NCI-H748 treated with DMSO at 0.1 percent for 48 hours (cell line): Measurements from ENCODE around the gene SEC24A.
"Not testable (repeated sequence)": the region's sequence is repeated elsewhere in the genome, so short reads cannot be mapped to it uniquely, and the experiment has no call there.

Experiments
- DNase-seq: peaks from one replicate; lab custom pipeline; 2025; lab: John Stamatoyannopoulos, UW

The SEC24A gene

GRCh38 chr5:134648425-134649162, at the start of gene SEC24A:
SEC24A (plus strand) TSS chr5:134648785; CDS start chr5:134649077, 292 bp downstream.
- peak; percentile 74 for DNase-seq

DNA sequence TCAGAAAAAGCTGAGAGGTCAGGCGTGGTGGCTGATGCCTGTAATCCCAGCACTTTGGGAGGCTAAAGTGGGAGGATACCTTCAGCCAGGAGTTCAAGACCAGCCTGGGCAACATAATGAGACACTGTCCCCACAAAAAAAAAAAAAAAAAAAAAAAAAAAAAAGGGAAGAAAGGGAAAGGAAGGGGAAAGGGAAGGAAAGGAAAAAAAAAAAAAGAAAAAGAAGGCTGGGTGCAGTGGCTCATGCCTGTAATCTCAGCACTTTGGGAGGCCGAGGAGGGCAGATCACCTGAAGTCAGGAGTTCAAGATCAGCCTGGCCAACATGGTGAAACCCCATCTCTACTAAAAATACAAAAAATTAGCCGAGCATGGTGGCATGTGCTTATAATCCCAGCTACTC, 48.8 kb upstream of the SEC24A start:
- not testable (repeated sequence) for DNase-seq

DNA sequence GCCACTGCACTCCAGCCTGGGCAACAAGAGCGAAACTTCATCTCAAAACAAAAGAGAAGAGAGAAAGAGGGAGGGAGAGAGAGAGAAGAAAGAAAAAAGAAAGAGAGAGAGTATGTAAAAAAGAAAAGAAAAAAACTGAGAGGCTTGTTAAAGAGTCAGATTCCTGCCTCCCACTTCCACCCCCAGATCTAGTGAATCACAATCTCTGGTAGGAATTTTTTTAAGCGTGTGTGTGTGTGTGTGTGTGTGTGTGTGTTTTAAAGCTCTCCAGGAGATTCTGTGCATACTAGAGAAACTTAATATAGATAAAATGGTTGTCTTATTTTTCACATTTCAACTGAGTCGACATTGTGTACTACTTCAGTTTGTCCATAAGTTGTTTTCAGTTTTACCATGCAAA, 48.0 kb upstream of the SEC24A start:
- no peak for DNase-seq

DNA sequence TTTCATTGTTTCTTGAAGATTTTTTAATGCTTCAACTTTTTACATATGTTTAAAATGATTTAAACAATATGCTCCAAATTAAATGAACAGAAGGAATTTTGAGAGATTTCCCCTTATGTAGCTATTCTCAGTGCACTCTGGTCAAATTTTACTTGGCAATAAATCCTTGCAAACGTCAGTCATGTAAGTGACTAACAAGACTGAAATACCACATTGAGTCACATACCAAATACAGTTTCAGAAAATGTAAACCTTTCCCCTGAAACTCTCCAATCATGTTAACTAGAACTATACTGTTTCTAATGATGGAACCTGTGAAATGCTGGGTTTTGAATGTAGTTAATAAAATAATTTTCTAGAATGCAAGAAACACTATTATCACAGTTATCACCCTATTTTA, 45.5 kb upstream of the SEC24A start:
- no peak for DNase-seq

DNA sequence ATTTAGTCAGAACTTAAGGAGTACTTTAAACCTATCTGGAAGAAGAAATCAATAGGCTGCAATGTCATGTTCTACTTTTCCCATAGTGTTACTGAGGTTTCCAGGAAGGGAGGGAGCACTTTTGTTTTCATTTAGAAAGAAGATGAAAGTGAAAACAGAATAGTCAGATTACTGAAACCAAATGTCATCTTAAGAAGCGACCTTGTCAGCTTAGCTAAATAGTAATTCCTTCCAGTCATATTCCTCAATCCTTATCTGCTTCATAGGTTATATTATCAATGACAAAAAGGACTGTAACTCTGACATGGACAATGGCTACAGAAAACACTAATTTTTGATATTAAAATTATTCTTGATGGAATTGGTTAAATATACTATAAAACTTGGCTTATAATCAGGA, 43.7 kb upstream of the SEC24A start:
- no peak for DNase-seq

DNA sequence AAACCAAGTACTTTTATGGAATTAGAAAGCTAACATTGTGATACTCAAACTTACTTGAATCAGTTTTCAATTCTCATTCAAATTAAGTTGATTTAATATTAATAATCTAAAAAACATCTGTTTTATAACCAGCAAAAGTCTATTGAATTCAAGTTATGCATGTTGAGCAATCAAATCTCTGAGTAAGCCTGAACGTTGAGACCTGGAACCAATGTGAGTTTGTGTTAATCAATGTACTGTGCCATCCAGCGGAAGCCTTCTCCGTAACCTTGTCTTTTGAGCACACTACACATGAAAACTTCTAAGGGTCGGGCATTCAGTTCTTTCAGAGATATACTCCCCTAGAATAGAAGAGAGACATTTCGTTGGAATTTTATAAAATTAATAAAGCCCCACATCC, 41.9 kb upstream of the SEC24A start:
- no peak for DNase-seq

DNA sequence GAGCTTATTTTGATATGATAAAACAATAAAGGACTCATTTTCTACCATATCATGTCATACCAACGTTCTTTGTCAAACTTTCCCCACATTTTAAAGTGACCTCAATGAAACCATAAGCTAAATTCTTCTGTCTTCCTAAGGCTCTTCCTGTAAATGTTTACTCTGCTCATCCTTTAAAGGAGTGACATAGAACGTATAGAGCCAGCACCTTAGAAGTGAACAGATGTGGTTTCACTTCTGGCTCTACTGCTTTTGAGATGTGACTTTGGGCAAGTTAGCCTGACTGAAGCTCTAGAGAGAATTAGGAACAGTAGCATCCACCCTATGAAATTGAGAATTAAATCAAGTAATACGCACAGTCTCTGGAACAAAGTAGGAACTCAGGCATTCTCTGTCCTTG, 40.0 kb upstream of the SEC24A start:
- no peak for DNase-seq

- DNase-seq: no peak
Observed at GRCh38 chr5:134609232-134609851, 39.2 kb upstream of the SEC24A start.

DNA sequence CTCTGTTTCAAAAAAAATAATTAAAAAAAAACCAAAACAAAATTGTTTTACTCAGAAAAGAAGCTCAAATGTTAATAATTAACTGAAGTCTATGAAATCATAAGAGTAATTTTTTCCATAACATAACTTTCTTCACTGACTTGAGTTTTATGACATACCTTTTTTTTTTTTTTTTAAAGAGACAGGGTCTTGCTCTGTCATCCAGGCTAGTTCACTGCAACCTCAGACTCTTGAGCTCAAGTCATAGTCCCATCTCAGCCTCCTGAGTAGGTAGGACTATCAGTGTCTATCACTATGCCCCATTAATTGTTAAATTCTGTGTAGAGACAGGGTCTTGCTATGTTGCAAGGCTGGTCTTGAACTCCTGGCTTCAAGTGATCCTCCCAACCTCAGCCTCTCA, 37.9 kb upstream of the SEC24A start:
- no peak for DNase-seq

GRCh38 chr5:134611515-134611914, 37.1 kb upstream of the SEC24A start:
- no peak for DNase-seq

GRCh38 chr5:134614450-134615085, 34.0 kb upstream of the SEC24A start:
- no peak for DNase-seq

DNA sequence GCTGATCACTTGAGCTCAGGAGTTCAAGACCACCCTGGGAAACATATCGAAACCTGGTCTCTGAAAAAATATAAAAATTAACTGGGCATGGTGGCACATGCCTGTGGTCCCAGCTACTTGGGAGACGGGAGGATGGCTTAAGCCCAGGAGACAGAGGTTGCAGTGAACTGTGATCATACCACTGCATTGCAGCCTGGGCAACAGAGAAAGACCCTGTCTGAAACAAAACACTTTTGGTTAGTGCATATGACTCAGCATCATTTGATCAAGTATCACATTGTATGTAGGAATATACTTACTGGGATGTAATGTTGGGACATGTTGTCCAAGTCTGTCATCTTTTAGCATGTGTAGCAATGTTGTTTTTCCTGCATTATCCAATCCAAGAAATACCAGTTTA, 28.0 kb upstream of the SEC24A start:
- no peak for DNase-seq

- DNase-seq: no peak
Observed at GRCh38 chr5:134625559-134625958, 23.0 kb upstream of the SEC24A start.

GRCh38 chr5:134626369-134627014, 22.1 kb upstream of the SEC24A start:
- no peak for DNase-seq

DNA sequence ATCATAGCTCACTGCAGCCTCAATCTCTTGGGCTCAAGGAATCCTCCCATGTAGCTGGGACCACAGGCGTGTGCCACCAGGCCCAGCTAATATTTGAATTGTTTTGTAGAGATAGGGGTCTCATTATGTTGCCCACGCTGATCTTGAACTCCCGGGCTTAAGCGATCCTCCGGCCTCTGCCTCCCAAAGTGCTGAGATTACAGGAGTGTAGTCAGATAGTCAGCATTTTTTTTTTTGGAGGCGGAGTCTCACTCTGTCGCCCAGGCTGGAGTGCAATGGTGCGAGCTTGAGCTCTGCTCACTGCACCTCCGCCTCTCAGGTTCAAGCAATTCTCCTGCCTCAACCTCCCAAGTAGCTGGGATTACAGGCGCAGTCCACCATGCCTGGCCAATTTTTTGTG, 14.4 kb upstream of the SEC24A start:
- no peak for DNase-seq

DNA sequence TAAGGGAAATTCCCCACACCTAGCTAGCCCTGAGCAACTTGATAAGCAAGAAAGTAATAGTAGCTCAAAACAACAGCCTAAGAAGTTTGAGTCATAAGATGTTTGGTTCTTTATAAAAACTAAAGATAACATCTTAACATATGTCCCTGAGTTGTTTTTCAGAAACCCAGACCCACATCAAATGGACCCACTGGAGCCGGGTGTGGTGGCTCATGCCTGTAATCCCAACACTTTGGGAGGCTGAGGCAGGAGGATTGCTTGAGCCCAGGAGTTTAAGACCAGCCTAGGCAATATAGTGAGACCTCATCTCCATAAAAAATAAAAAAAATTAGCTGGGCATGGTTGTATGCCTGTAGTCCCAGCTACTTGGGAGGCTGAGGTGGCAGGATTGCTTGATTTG, 13.2 kb upstream of the SEC24A start:
- not testable (repeated sequence) for DNase-seq

DNA sequence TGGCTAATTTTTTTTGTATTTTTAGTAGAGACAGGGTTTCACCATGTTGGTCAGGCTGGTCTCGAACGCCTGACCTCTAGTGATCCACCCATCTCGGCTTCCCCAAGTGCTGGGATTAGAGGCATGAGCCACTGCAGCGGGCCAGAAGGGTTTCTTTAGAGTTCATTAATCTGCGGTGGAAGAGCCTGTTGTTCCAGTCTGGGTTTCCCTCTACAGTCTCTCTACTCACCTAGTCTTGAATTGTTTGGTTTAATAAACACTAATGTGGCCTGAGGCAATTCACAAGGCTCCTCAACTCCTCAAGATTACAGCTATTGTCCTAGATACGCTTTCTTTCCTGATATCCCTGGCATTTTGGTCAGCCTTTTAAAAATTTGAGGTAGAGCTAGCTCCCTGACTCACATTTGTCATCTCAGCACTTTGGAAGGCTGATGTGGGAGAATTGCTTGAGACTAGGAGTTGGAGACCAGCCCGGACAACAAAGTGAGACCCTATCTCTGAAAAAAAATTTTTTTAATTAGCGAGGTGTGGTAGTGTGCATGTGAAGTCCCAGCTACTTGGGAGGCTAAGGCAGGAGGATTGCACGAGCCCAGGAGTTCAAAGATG, 11.4 kb upstream of the SEC24A start:
- DNase-seq: no peak

DNA sequence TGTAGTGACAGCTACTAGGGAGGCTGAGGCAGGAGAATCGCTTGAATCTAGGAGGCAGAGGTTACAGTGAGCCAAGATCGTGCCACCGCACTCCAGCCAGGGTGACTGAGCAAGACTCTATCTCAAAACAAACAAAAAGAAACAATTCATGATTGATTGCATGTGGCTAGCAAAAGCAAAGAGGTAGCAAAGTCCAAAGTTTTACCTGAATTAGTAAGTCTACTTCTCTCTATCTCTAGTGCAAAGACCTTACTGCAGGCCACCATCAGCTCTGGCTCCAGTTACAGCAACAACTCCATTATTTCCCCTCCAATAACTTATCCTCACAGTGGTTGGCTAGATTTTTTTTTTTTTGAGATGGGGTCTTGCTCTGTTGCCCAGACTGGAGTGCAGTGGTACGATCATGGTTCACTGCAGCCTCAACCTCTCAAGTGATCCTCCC, 9.8 kb upstream of the SEC24A start:
- no peak for DNase-seq

DNA sequence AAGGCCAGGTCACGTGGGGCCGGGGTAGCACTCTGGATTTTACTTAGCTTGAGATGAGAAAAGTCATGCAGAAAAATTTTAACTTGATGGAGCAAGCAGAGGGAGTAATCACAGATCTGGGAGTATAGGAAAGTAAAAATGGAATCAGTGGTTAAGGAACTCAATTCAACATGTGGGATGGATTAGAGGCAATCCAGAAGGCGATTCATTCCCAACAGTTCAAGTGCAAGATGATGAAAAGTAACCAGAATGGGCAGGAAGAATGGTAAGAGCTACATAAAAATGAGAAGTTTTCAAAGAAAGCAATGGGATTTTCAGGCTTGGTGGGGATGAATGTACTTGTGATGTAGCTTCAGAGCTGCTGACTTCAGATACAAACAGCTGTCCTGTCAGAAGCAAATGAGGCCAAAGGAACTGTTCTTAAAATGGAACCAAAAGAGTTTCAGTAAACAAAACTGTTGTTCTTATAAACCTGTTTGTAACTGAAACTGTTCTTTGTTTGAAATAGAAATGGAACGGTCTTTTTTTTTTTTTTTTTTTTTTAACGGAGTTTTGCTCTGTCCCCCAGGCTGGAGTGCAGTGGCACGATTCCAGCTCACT, 5.6 kb upstream of the SEC24A start:
- no peak for DNase-seq

GRCh38 chr5:134647750-134648424, 698 bp upstream of the SEC24A start:
- DNase-seq: no peak

DNA sequence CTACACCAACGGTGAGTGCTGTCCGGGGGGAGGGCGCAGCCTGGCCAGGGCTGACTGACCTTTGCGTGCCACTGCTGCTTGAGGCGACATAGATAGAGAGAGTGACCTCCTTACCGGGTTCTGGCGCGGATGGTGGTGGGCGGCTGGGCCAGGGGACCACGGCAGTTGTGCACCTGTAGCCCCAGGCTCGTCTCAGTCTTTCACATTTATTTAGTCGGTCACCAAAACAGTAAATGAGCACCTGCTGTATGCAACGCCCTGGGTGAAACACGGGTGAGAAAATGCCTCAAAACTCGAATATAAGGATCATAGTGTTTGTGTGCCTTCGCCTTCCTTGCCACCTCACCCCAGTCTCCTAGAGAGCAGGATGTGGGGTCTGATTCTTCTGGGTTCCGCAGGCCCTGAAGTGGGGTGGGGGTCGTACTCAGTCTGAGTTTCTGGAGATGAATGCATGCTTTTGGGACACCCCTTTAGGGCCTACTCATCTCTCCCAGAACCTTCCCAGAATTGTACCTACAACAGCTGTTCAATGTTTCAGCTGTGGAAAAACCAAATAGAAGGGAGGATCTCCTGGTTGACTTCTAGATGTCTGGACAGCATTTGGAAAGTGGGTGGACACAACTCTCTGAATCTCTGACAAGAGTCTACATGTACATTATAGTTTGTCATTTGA, 714 bp downstream of the SEC24A start:
- no peak for DNase-seq
